ENCODE measurements around the gene MOGAT1.

DNA sequence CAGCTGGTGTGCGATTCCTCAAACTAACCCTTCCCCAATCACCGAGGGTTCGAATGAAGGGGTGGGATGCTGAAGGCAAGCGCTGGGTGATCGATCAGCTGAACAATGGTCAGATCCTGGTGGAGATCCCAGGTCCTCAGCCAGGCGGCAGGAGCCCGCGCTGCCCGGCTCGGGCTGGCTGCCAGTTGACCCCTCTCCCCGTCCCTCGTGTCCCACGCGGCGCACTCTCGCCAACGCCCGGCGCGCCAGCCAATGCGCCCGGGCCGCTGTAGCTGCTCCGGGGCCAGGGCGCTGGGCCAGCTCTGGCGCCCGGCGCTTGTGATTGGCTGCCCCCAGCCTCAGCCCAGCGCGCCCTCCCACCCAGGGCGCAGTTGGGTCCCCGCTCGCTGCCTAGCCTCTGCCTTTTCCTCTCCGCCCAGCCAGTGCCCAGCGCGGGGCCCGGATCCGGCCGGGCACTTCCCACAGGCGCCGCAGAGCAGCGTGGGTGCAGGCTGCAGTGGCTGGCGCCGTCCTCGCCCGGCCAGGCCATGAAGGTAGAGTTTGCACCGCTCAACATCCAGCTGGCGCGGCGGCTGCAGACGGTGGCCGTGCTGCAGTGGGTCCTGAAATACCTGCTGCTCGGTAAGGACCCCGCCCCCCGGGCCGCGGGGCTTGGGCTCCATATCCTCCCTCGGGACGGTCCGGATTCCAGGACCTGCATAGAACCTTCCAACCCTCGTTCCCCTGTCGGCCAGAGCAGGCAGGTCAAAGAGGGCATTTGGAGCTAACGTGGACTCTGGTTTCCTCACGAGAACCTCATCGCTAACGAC, at the start of gene MOGAT1:
- TF ChIP-seq, protein P1, sequence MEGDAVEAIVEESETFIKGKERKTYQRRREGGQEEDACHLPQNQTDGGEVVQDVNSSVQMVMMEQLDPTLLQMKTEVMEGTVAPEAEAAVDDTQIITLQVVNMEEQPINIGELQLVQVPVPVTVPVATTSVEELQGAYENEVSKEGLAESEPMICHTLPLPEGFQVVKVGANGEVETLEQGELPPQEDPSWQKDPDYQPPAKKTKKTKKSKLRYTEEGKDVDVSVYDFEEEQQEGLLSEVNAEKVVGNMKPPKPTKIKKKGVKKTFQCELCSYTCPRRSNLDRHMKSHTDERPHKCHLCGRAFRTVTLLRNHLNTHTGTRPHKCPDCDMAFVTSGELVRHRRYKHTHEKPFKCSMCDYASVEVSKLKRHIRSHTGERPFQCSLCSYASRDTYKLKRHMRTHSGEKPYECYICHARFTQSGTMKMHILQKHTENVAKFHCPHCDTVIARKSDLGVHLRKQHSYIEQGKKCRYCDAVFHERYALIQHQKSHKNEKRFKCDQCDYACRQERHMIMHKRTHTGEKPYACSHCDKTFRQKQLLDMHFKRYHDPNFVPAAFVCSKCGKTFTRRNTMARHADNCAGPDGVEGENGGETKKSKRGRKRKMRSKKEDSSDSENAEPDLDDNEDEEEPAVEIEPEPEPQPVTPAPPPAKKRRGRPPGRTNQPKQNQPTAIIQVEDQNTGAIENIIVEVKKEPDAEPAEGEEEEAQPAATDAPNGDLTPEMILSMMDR (conservative IDR thresholded peaks at IDR 0.05; ENCODE audit: low read depth, low read length): no peak
- no peak for TF ChIP-seq EZH2 (IDR thresholded peaks at IDR 0.05; ENCODE audit: low read length, unreplicated experiment)
